Stimulated activated CD4-positive, alpha-beta T cell treated with anti-CD3 and anti-CD28 coated beads, Interleukin-15, amount 100 ng/mL, for 24 hours (primary cell): Measurements from ENCODE around the gene AWAT2.

Source experiments
- DNase-seq: peaks from one replicate; pipeline ENCODE4 v3.0.0-alpha.2; 2020

Gene AWAT2

DNA sequence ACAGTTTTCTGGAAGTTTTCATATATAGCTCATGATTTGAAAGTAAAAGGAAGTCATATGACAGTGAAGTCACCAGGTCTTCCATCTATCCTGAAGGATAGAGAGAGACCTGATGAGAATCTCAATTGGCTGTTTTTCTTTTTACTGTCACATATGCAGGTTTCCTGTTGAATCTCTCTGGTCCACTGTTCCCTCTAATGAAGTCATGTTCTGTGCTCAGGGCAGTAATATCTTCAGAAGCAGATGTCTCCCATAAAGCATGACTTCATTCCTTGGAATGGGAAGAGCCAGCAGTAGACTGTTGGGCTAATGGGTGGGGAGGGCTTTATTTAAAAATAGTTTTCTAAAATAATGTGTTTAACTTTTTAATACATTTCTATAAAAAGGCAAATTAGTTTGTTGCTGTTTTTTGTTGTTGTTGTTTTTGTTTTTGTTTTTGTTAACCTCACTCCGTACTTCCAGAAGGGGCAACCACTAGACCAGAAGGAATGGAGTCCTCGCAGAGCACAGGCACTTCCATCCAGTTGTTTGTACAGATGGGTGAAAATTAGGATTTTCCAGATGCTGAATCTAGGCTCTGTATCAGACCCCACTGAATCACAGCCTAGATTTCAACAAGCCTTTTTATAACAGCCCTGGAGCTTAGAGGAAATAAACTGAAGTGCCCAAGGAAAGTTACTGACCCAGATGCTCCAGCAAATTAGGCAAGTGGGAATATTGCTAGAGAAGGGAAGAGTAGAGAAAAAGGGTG, 54.2 kb downstream of the AWAT2 start:
- DNase-seq, result no peak

DNA sequence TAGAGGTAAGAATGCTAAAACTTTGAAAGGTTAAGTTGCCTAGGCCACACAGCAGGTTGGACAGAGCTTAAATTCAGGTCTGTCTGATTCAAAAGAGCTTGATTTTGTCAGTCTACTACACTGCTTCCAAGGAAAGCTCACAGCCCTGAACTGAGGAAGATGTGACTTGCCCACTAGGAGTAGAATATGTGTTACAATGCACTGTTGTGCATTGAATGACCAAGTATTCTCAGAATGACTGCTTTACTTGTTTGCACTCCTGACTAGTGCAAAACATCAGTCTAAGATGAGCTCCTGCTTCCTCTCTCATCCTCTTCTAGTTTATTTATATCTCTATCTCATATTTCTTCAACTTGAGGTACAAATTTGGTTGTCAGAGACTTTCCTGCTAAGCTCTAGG, 56.2 kb downstream of the AWAT2 start:
- no peak for DNase-seq

DNA sequence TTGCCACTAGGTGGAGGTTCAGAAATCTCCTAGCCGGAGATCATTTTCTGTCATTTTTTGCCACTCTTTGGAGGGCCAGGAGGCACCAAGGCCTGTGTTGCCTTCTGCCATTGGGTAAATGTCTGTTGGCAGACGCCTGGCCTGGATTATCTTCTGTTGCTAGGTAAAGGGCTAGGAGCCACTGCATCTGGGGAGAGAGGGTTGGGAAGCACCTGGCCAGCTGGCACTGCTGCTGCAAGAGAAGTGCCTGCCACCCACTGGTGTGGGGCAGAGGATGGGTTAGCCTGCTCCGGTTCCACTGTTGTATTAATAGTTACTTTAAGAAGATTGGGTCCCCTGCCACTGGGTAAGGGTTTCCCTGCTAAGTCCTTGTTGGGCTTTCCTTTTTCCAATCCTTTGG, 58.1 kb downstream of the AWAT2 start:
- DNase-seq, result no peak
